ENCODE measurements around the gene UROC1. TPM values are rescaled to one million over a fixed set of nuclear protein-coding genes. Genes with fewer than 3 reads are reported as not detected.

The UROC1 gene
- total RNA-seq, 1 donor: not detected

DNA sequence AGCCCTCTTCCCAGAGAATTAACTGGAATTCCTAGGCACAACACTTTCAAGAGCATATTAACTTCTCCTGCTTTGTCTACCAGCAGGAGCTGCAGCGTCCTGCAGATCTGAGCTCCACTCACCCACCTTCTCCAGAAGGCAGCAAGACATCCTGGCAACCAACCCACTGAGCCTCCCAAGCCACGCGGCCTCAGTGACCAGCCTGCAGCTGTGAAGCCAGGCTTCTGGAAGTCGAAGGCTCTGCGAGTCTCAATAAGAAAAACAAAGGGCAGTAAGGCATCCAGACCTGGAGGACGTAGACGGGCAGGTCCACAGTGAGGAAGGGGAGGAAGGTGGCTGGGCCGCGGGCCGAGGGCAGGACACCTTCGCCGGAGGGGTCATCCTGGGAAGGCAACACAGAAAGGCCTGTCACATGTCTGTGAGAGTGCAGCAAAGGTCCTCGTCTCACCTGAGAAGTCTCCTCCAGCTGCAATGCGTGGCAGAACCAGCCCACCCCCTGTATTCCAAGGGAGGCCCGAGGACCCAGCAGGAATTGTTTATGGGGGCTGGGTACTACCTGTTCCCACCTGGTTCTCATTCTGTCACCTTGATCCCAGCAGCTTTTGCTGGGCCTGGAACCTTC, 78.1 kb downstream of the UROC1 start:
- Histone ChIP-seq H3K27me3 (ENCODE audit: insufficient read depth, low read length) (no peaks in the 10 kb centered on the region), H3K9me3 (ENCODE audit: low read depth, low read length) (no peaks in the 10 kb centered on the region), H3K4me3 (ENCODE audit: low read length) (no peak overlapping the region), H3K4me1 (ENCODE audit: insufficient read depth, low read length) (no peaks in the 10 kb centered on the region)

GRCh38 chr3:126438746-126439145, 78.8 kb downstream of the UROC1 start:
- Histone ChIP-seq H3K27me3 (ENCODE audit: insufficient read depth, low read length) (no peaks in the 10 kb centered on the region), H3K4me3 (ENCODE audit: low read length) (no peak overlapping the region), H3K9me3 (ENCODE audit: low read depth, low read length) (no peaks in the 10 kb centered on the region), H3K4me1 (ENCODE audit: insufficient read depth, low read length) (no peaks in the 10 kb centered on the region)

- H3K9me3 ChIP-seq (ENCODE audit: low read depth, low read length): no peaks in the 10 kb centered on the region
- no peaks in the 10 kb centered on the region for H3K27me3 ChIP-seq (ENCODE audit: insufficient read depth, low read length)
- H3K4me1 ChIP-seq (ENCODE audit: insufficient read depth, low read length): no peaks in the 10 kb centered on the region
- H3K4me3 ChIP-seq (ENCODE audit: low read length): no peak overlapping the region
Observed at GRCh38 chr3:126438186-126438585, 79.4 kb downstream of the UROC1 start.

GRCh38 chr3:126436826-126437717, 80.5 kb downstream of the UROC1 start:
- Histone ChIP-seq H3K4me3 (ENCODE audit: low read length) (no peak overlapping the region), H3K27me3 (ENCODE audit: insufficient read depth, low read length) (no peaks in the 10 kb centered on the region), H3K9me3 (ENCODE audit: low read depth, low read length) (no peaks in the 10 kb centered on the region), H3K4me1 (ENCODE audit: insufficient read depth, low read length) (no peaks in the 10 kb centered on the region)

- Histone ChIP-seq H3K4me3 (ENCODE audit: low read length) (no peak overlapping the region), H3K9me3 (ENCODE audit: low read depth, low read length) (no peaks in the 10 kb centered on the region), H3K27me3 (ENCODE audit: insufficient read depth, low read length) (no peaks in the 10 kb centered on the region), H3K4me1 (ENCODE audit: insufficient read depth, low read length) (no peaks in the 10 kb centered on the region)
Observed at GRCh38 chr3:126435456-126436315, 81.9 kb downstream of the UROC1 start.

DNA sequence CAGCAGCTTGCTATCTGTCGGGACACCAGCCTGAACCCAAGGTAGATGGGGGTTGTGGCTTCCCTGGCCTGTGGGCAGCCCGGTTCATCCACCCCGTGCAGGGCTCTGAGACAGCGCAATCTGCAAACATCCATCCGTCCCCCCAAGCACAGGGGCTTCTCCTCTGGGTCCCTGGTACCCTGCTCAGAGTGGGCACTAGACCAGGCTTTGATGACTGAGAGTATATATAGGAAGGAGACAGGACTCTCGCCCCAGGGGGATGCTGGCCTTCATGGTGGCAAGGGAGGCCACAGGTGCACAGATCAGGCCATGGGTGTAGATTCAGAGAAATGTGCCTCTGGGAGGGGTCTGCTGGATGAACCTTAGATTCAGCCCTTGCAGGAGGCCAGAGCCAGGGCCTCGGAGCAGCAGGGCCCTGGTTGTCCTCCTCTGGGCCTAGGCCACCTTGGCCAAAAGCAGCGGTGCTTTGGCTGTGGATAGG, 82.6 kb downstream of the UROC1 start:
- Histone ChIP-seq H3K4me1 (ENCODE audit: insufficient read depth, low read length) (no peaks in the 10 kb centered on the region), H3K9me3 (ENCODE audit: low read depth, low read length) (no peaks in the 10 kb centered on the region), H3K27me3 (ENCODE audit: insufficient read depth, low read length) (no peaks in the 10 kb centered on the region), H3K4me3 (ENCODE audit: low read length) (no peak overlapping the region)

- no peaks in the 10 kb centered on the region for H3K9me3 ChIP-seq (ENCODE audit: low read depth, low read length)
- H3K4me3 ChIP-seq (ENCODE audit: low read length): no peak overlapping the region
- H3K27me3 ChIP-seq (ENCODE audit: insufficient read depth, low read length): no peaks in the 10 kb centered on the region
- H3K4me1 ChIP-seq (ENCODE audit: insufficient read depth, low read length): no peaks in the 10 kb centered on the region
Observed at GRCh38 chr3:126434264-126434590, 83.3 kb downstream of the UROC1 start.

- Histone ChIP-seq H3K9me3 (ENCODE audit: low read depth, low read length) (no peaks in the 10 kb centered on the region), H3K27me3 (ENCODE audit: insufficient read depth, low read length) (no peaks in the 10 kb centered on the region), H3K4me1 (ENCODE audit: insufficient read depth, low read length) (no peaks in the 10 kb centered on the region), H3K4me3 (ENCODE audit: low read length) (no peak overlapping the region)
Observed at GRCh38 chr3:126433496-126434263, 83.9 kb downstream of the UROC1 start.

DNA sequence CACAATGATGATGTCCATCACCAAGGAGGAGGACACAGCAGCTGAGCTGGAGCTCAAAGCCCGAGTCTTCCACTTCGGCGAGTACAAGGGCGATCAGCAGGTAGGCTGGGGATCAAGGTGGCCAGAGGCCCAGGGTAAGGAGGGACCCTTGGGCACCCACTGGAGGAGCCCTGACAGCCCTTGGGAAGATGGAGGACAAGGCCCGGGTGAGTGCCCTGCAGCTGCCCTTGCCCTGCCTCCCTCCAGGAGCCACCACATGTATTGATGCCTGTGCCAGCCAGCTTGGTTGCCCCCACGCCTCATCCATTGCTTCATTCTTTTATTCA, 84.5 kb downstream of the UROC1 start:
- Histone ChIP-seq H3K9me3 (ENCODE audit: low read depth, low read length) (no peaks in the 10 kb centered on the region), H3K27me3 (ENCODE audit: insufficient read depth, low read length) (no peaks in the 10 kb centered on the region), H3K4me3 (ENCODE audit: low read length) (no peak overlapping the region), H3K4me1 (ENCODE audit: insufficient read depth, low read length) (no peaks in the 10 kb centered on the region)

DNA sequence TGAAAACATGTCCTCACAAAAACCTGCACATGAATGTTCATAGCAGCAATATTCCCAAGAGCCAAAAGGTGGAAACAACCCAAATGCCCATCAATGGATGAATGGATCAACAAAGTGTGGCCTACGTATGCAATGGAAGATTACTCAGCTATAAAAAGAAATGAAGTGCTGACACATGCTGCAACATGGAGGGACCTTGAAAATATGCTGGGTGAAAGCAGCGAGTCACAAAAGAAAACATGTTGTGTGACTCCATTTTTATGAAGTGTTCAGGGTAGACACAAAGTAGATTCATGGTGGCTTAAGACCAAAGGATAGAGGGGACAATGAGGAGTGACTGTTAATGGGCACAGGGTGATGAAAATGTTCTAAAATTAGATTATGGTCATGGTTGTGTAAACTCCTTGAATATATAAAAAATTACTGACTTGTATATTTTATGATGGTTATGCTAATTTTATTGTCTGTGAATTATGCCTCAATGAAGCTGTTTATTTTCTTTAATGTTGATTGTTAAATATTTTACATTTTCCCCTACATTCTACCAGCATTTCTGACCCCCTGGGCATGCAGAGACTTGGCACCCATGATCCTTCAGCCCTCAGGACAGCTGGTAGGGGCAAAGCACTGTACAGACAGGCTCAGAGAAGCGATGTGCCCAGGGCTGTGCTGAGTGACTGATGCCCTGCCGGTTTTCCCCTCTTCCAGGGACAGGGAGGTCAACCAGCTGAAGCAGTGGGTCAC, 85.0 kb downstream of the UROC1 start:
- Histone ChIP-seq H3K9me3 (ENCODE audit: low read depth, low read length) (no peaks in the 10 kb centered on the region), H3K4me1 (ENCODE audit: insufficient read depth, low read length) (no peaks in the 10 kb centered on the region), H3K4me3 (ENCODE audit: low read length) (no peak overlapping the region), H3K27me3 (ENCODE audit: insufficient read depth, low read length) (no peaks in the 10 kb centered on the region)

Other genes with a start within 250 kb of the UROC1 start
- gene KLF15, start 160.4 kb downstream of the UROC1 start, total RNA-seq: not detected
- gene CFAP100, start 122.9 kb downstream of the UROC1 start, total RNA-seq: not detected
- gene ZXDC, start 41.9 kb downstream of the UROC1 start, total RNA-seq: 63.2 TPM
- gene CHST13, start 6.4 kb upstream of the UROC1 start, total RNA-seq: 1.5 TPM
- not detected for gene C3orf22, start 41.2 kb upstream of the UROC1 start, total RNA-seq
- 1.4 TPM for gene TXNRD3, start 137.4 kb upstream of the UROC1 start, total RNA-seq
- gene CHCHD6, start 186.5 kb upstream of the UROC1 start, total RNA-seq: 3.4 TPM